Stimulated activated naive CD8-positive, alpha-beta T cell treated with anti-CD3 and anti-CD28 coated beads, Interleukin-15, Interleukin-2, amounts not matched to agents 100 U/mL and 50 U/mL, for 24 hours (primary cell): ENCODE data around the gene ZIC3.

Experiments used
- ATAC-seq: fragments of 150-1000 bp; cut with Tn5 transposase; one replicate; pipeline ENCODE4 v1.10.0; 2021
- DNase-seq: peaks from one replicate; pipeline ENCODE4 v3.0.0; 2021

ZIC3 gene

DNA sequence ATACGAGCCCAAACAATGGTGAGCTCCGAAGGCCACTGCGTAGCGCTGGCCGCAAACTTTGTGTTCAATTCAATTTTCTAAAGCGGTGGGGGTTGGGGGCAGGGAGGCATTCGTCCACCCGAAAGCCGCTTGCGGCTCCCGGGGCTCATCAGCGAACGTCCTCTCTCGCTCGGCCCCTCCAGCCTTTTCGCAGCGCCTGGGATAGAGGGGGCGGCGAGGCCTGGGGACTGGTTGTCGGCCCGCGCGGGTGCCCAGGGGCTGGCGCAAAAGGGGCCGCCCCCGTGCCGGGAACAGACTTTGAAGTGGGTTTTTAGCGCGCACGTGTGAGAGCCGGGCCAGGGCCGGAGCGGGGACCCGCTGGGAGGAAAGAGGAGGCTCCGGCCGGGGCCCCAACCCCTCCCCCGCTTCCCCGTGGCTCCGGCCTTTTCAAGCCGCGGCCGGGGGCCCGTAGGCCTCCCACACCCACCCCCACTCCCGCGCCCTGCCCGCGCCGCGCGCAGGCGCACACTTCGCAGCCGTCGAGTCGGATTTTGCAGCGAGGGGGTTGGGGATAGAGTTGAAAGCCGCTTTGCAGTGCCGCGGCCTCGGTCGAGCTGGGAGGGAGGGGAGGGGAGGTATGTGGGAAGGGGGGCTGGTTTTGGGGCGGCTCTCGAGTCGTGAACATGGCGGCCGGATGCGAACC is 8.3 kb downstream of the ZIC3 start:
- DNase-seq (no peak), ATAC-seq (no peak)

DNA sequence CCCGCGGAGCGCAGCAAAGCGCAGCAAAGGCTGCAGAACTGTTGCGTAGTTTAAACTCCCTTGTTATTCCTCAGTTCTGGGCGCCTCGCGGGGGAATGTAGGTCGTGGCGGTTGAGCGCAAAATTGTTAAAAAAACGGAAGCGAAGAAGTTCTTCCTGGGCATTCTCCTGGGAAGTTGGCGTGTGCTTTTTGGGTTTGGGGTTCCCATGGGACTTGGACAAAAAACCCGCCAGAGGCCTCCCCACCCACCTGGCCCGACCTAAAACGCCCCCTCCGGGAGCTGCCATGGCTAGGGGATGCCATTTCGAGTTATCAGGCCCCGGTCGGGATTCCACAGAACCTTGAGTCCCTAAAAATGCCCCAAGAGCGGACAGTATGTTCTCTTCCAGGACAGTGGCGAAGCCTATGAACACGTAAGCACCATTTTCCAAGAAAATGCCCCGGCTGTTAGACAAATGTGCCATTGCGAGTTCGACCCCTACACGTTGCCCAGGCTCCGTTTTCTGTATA is 8.9 kb downstream of the ZIC3 start:
- DNase-seq (no peak), ATAC-seq (no peak)

DNA sequence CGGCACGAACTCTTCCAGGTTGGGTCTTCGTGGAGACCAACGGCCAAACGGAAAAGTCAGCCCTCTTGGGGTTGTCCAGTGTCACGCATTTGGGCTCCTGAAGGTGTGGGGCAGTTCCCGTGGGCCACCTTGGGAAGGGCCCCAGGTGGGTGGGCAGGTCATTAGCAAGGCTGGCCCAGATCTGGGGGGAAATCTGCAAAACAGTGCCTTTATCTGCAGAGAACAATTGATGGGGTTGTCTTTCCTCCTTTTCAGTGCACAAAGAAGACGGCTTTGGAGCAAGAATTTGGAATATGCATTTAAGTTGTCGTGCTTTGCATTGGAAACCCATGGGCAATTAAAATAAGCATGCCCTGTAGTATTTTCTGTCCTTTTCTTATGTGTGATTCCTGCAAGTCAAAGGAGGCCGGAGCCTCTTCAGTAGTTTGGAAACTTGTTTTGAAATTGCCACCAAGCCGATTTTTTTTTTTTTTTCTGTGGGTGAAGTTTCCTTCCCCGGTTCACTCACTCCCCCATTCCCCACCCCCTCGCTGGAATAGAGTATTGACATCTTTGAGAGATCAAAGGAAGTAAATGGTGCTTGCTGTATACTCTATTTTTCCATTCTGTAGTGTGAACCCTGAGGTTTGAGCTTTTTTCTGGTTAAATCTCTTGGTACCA is 9.8 kb downstream of the ZIC3 start:
- DNase-seq (no peak), ATAC-seq (no peak)

DNA sequence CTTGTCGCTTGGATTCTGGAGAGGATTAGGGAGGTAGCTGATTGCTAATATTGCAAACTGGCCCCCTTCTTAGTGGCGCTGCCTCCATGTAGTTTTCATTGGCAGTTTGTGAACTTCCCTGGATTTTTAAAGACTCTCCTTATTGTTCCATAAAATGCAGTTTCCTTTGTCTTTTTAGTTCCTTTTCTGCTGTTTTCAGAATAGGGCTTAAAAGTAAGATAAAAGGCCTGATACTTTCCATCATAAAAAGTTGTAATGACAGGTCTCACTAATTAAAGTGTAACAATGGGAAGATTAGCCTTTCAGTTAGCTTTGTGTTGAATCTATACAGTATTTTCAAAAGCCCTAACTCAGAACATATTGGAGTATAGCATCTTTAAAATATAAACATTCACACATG is 21.2 kb downstream of the ZIC3 start:
- ATAC-seq (no peak), DNase-seq (no peak)

DNA sequence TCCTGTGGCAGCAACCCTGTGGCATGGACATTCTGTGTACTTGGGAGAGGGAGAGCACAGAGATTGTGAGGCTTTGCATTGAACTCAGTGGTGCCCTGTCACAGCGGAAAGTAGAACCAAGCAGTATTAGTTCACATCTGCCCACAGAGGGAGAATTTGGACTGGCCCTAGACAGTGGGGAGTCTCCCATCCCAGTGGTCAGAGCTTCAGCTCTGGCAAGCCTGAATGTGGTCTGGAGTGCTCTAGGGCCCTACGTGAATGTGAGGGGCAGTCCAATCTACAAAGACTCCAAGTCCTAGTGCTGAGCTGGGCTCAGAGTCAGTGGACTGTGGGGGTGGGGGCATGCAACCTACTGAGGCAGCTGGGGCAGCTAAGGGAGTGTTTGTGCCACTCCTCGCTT is 34.8 kb downstream of the ZIC3 start:
- ATAC-seq, result no peak
- DNase-seq, result no peak
